Thoracic aorta (tissue), 2 donors: Measurements from ENCODE around the gene IFNL2. TPM values are rescaled to one million over a fixed set of nuclear protein-coding genes. Genes with fewer than 3 reads are reported as not detected.
"Not testable (repeated sequence)": the region's sequence is repeated elsewhere in the genome, so short reads cannot be mapped to it uniquely, and the experiment has no call there.

Experiments
- ATAC-seq: fragments of 150-250 bp; one replicate; pipeline ENCODE4 v1.8.0; 2017; ENCODE audit warnings: low read depth; ENCODE audit not compliant: insufficient number of reproducible peaks, low FRiP score
- DNase-seq: peaks from one replicate; pipeline ENCODE4 v3.0.0-alpha.2; 2020; ENCODE audit warnings: low spot score
- H3K27ac ChIP-seq, 2 donors: fragments of 200-600 bp; sonication (generic); 1 replicate in 1 of 2; 2 replicates in 1 of 2; pipeline ENCODE4 v1.5.1; 2016; ENCODE audit warnings: mild to moderate bottlenecking in 2 of 2, moderate library complexity in 2 of 2
- H3K27me3 ChIP-seq: fragments of 200-600 bp; sonication (generic); replicated peaks from 2 replicates; pipeline ENCODE4 v1.6.0; 2016; ENCODE audit warnings: mild to moderate bottlenecking; ENCODE audit not compliant: insufficient read depth
- H3K36me3 ChIP-seq: fragments of 200-600 bp; sonication (generic); one replicate; pipeline ENCODE4 v1.5.1; 2016
- H3K4me1 ChIP-seq, 2 donors: fragments of 200-600 bp; sonication (generic); 1 replicate in 1 of 2; 2 replicates in 1 of 2; pipeline versions ENCODE4 v1.5.1 to v1.6.0; 2016; ENCODE audit warnings: low read depth in 2 of 2, mild to moderate bottlenecking in 1 of 2; ENCODE audit not compliant: control insufficient read depth in 1 of 2
- H3K4me3 ChIP-seq: fragments of 200-600 bp; sonication (generic); 2 replicates; pipeline ENCODE4 v1.5.1; 2016; ENCODE audit warnings: mild to moderate bottlenecking
- H3K9me3 ChIP-seq: fragments of 200-600 bp; sonication (generic); 2 replicates; pipeline ENCODE4 v1.5.1; 2016
- total RNA-seq, 2 donors: library from RNA; depleted of rRNA; stranded (reverse); fragments of >200 nt; gene quantifications; one replicate each; pipeline versions ENCODE4 v1.1.0 to v1.2.3, GENCODE V29; 2016
- TF ChIP-seq, protein P1 (sequence below): fragments of 200-600 bp; sonication (generic); IDR thresholded peaks from one replicate; pipeline ENCODE4 v1.5.1; 2019; ENCODE audit warnings: antibody characterized with exemption

Gene IFNL2
- total RNA-seq, 2 donors from 2014 or later: not detected

DNA sequence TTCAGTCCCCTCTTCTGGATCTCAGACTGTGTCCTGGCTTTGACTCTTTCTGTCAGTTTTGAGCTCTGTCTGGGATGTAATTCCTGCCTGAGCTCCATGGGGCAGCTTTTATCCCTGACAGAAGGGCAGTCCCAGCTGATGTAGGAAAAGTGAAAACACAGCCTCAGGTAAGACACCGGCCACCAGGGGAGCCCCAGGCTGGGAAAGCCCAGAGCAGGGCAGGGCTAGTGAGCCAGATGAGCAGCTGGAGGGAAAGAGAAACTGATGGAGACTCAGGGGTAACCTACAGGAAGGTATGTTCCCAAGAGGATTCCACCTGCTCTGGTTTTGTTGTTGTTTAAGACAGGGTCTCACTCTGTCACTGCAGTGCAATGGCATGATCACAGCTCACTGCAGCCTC, 23.0 kb upstream of the IFNL2 start:
- H3K27me3 ChIP-seq, H3K27ac ChIP-seq, H3K9me3 ChIP-seq, ATAC-seq, H3K36me3 ChIP-seq, DNase-seq, H3K4me3 ChIP-seq: not testable (repeated sequence)
- peaks cover 0 to 10% of the 10 kb centered on the region in 2 donors for H3K4me1 ChIP-seq

DNA sequence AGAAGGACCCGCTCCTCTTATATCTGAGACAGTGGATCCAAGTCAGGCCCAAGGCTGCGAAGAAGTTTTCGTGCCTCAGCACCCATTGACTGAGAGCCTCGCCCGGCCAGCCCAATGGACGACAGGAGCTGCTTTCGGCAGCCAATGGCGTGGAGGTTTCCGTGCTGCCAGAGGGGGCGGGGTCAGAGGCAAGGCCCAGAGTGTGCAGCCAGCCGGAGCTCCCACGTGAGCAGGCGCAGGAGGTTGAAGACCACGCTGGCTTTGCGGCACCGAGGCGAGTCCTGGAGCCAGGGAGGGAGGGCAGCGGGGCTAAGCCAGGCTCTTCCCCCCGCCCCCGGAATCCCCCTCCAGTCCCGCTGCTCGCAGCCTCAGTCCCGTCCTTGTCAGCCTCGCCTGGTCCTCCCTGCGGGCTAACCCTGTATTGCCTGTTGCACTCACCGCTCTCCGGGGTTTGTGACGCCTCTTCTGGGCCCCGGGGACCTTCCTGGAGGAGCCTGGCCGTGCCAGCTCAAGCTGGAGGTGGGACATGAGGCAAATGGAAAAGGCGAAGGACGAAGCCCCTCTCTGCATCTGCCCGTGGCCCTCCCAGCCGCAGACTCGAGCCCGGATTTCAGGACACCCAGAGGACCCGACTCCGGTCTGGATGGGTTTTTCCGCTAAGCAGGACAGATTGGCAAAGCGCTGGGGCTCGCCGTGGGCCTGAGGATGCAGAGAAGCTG, 21.1 kb upstream of the IFNL2 start:
- DNase-seq (no peak), ATAC-seq (no peak)
- TF ChIP-seq, protein P1, sequence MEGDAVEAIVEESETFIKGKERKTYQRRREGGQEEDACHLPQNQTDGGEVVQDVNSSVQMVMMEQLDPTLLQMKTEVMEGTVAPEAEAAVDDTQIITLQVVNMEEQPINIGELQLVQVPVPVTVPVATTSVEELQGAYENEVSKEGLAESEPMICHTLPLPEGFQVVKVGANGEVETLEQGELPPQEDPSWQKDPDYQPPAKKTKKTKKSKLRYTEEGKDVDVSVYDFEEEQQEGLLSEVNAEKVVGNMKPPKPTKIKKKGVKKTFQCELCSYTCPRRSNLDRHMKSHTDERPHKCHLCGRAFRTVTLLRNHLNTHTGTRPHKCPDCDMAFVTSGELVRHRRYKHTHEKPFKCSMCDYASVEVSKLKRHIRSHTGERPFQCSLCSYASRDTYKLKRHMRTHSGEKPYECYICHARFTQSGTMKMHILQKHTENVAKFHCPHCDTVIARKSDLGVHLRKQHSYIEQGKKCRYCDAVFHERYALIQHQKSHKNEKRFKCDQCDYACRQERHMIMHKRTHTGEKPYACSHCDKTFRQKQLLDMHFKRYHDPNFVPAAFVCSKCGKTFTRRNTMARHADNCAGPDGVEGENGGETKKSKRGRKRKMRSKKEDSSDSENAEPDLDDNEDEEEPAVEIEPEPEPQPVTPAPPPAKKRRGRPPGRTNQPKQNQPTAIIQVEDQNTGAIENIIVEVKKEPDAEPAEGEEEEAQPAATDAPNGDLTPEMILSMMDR: no peak
- Histone ChIP-seq H3K27ac (no peak overlapping the region), H3K36me3 (no peaks in the 10 kb centered on the region), H3K27me3 (peaks cover 5% of the 10 kb centered on the region), H3K9me3 (no peaks in the 10 kb centered on the region), H3K4me1 (peaks cover 0 to 10% of the 10 kb centered on the region in 2 donors), H3K4me3 (peak overlapping the region; percentile 41)

DNA sequence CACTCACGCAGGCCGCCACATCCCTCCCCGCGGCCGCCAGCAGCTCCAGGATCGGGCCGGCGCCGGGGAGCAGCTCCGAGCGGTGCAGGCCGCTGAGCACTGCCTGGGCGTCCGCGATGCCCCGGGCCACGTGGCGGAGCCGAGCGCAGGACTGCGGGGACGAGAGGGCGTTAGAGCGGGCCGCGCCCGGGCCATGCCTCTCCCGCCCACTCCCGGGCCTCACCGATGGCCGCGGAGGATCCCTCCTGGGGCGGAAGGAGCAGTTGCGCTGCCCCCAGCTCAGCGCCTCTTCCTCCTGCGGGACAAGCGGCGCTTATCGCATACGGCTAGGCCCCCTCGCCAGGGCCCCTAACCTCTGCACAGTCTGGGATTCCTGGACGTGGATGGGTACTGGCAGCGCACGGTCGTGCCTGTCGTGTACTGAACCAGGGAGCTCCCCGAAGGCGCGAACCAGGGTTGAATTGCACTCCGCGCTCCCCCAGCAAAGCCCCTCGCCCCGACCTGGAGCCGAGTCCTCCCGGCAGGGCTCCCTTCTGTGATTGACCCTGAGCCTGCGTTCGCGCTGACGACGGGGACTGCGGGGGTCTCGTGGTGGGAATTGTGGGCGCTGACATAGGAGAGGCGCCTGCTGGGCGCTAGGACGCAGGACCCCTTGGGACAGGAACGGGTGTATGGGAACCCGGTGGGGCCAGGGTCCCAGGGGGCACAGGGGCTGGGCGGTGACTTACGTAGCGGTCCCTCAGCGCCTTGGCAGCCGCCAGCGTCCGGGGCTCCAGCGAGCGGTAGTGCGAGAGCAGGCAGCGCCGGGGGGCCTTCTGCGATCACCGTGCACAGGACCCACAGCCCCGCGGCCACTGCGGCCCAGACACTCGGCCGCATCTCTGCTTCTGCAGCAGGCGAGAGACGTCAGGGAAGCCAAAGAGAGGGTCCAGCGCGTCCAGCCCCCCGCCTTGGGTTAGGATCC, 20.2 kb upstream of the IFNL2 start:
- ATAC-seq: no peak
- H3K36me3 ChIP-seq: no peaks in the 10 kb centered on the region
- DNase-seq: no peak
- H3K27ac ChIP-seq: no peak overlapping the region
- peaks cover 0 to 10% of the 10 kb centered on the region in 2 donors for H3K4me1 ChIP-seq
- TF ChIP-seq, protein P1: no peak
- H3K27me3 ChIP-seq: peaks cover 5% of the 10 kb centered on the region
- no peaks in the 10 kb centered on the region for H3K9me3 ChIP-seq
- peak overlapping the region; percentile 41 for H3K4me3 ChIP-seq

DNA sequence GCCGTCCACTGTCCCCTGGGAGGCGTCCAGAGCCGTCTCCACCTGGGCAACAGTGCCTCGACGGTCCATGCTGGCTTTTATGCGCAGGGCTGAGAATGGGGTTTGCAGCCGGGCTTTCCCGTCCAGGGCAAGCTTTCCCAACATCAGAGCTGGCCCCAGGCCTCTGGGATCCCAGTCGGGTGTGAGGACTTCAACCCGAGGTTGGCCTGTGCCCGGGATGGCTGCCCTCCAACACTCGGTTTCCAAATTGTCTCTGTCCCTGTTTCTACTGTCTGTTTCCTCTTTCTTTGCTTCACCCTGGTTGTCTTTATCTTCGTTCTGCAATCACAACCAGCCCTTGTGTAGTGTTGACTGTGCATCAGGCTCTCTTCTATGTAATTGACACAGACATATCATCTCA, 19.4 kb upstream of the IFNL2 start, which contains the start of gene IFNL4:
IFNL4 (minus strand) TSS at position 51 of the 400 bp plus-strand sequence.
- Histone ChIP-seq H3K9me3 (no peaks in the 10 kb centered on the region), H3K36me3 (no peaks in the 10 kb centered on the region), H3K27ac (no peak within 1 kb of the TSS), H3K4me1 (peaks cover 0 to 10% of the 10 kb centered on the region in 2 donors), H3K27me3 (peaks cover 5% of the 10 kb centered on the region), H3K4me3 (peak within 1 kb of the TSS; percentile 41)
- TF ChIP-seq, protein P1: no peak
- ATAC-seq (no peak), DNase-seq (no peak)

DNA sequence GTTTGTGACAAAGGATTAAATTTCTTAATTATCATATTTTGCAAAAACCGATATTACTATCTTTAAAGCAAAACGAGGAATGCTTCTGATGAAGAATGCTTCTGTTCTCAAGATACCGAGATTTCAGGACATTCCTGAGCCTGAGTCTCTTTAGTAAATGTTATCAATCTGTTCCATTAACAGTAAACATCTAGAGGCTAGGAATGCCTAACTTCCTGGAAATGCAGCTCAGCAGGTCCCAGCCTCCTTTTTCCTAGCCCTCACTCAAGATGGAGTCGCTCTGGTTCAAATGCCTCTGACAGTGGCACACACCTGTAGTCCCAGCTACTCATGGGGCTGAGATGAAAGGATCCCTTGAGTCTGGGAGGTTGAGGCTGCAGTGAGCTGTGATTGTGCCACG, 17.1 kb upstream of the IFNL2 start:
- TF ChIP-seq, protein P1: no peak
- Histone ChIP-seq H3K4me3 (no peak overlapping the region), H3K4me1 (peaks cover 0 to 10% of the 10 kb centered on the region in 2 donors), H3K27ac (no peak overlapping the region), H3K27me3 (peaks cover 5% of the 10 kb centered on the region), H3K9me3 (no peaks in the 10 kb centered on the region), H3K36me3 (no peaks in the 10 kb centered on the region)
- no peak for DNase-seq
- ATAC-seq: no peak
